ENCODE measurements around the gene PPARG.

- no peak for TF ChIP-seq CTCF (IDR thresholded peaks at IDR 0.05; ENCODE audit: low read depth, low read length, missing input control)
- TF ChIP-seq SP1 (IDR thresholded peaks at IDR 0.05) = no peak
- no peak for TF ChIP-seq HNF4A (conservative IDR thresholded peaks at IDR 0.05)
- no peak for TF ChIP-seq RXRA (IDR thresholded peaks at IDR 0.05)
These were observed 23.1 kb downstream of the PPARG start for GRCh38 chr3:12312010-12312409.
